ENCODE results near the gene NFS1. TPM values are rescaled to one million over a fixed set of nuclear protein-coding genes. Genes with fewer than 3 reads are reported as not detected.
"Not testable (repeated sequence)": the region's sequence is repeated elsewhere in the genome, so short reads cannot be mapped to it uniquely, and the experiment has no call there.

Gene NFS1
- total RNA-seq, 4 donors from 2014 or later = 16.8 to 40.0 (median 31.4) TPM

DNA sequence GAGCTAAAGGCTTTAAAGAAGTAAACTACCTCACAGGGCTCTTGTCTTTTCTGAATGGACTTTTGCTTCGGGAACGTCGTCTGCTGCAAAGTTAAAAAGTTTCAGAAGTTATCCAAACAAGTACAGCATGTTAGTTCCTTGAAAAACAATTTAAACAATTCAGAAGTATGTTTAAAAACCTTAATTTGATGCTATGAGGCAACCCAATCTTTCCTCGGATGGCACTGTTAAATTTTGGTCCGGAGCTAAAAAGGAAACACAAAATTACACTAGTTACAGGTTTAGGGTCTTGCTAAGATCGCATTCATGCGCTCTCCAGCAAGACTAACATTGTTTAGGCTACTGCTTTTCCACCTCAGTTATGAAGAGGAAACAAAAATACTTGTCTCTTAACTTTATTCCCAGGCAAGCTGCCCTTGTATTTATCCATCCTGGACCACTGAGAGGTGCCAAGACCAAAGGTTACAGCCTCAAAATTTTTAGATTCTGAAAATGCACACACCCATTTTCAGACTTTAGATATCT, 30.2 kb upstream of the NFS1 start:
- Histone ChIP-seq H3K9me3 (no peaks in the 10 kb centered on the region), H3K27me3 (no peaks in the 10 kb centered on the region), H3K4me3 (no peak overlapping the region), H3K4me1 (peaks cover 12 to 75% (median 12%) of the 10 kb centered on the region in 3 donors), H3K36me3 (peaks cover 7 to 100% of the 10 kb centered on the region in 2 donors), H3K27ac (no peak overlapping the region)
- ATAC-seq = no peak
- TF ChIP-seq EP300 (IDR thresholded peaks at IDR 0.05) (no peak), POLR2A (IDR thresholded peaks at IDR 0.05) (no peak), POLR2AphosphoS5 (IDR thresholded peaks at IDR 0.05) (no peak)
- TF ChIP-seq, protein P1, sequence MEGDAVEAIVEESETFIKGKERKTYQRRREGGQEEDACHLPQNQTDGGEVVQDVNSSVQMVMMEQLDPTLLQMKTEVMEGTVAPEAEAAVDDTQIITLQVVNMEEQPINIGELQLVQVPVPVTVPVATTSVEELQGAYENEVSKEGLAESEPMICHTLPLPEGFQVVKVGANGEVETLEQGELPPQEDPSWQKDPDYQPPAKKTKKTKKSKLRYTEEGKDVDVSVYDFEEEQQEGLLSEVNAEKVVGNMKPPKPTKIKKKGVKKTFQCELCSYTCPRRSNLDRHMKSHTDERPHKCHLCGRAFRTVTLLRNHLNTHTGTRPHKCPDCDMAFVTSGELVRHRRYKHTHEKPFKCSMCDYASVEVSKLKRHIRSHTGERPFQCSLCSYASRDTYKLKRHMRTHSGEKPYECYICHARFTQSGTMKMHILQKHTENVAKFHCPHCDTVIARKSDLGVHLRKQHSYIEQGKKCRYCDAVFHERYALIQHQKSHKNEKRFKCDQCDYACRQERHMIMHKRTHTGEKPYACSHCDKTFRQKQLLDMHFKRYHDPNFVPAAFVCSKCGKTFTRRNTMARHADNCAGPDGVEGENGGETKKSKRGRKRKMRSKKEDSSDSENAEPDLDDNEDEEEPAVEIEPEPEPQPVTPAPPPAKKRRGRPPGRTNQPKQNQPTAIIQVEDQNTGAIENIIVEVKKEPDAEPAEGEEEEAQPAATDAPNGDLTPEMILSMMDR (IDR thresholded peaks at IDR 0.05) = no peak
- 53 to 63% methylated on average over 7 of the region's 7 CpGs for WGBS, 2 donors (ENCODE audit: low coverage in 1 of 2)

DNA sequence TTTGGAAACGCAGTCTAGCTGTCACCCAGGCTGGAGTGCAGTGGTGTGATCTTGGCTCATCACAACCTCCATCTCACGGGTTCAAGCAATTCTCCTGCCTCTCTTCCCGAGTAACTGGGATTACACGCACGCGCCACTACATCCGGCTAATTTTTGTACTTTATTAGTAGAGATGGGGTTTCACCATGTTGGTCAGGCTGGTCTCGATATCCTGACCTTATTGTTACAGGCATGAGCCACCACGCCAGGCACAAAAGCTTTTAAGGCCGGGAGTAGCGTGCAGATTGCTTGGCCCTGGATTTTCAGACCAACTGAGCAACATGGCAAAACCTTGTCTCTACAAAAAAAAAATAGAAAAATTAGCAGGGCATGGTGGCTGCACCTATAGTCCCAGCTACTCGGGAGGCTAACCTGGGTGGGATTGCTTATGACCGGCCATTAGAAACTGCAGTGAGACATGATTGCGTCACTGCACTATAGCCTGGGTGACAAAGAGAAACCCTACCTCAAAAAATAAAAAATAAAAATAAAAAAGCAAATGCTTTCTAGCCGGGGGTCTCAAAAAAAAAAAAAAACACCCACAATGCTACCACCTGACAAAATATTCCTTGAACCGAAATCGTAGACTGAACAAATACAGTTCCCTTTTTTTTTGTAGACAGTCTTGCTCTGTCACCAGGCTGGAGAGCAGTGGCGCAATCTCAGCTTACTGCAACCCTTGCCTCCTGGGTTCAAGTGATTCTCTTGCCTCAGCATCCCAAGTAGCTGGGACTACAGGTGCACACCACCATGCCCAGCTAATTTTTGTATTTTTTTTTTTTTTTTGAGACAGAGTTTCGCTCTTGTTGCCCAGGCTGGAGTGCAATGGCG, 27.9 kb upstream of the NFS1 start:
- Histone ChIP-seq H3K9me3 (no peaks in the 10 kb centered on the region), H3K4me3 (no peak overlapping the region), H3K4me1 (peaks cover 4 to 66% (median 7%) of the 10 kb centered on the region in 3 donors), H3K27ac (no peak overlapping the region), H3K36me3 (peaks cover 0 to 98% of the 10 kb centered on the region in 2 donors), H3K27me3 (no peaks in the 10 kb centered on the region)
- ATAC-seq = no peak
- 79 to 90% methylated on average over 8 to 19 of the region's 20 CpGs for WGBS, 2 donors (ENCODE audit: low coverage in 1 of 2)
- TF ChIP-seq POLR2AphosphoS5 (IDR thresholded peaks at IDR 0.05) (no peak), EP300 (IDR thresholded peaks at IDR 0.05) (no peak), POLR2A (IDR thresholded peaks at IDR 0.05) (no peak)

DNA sequence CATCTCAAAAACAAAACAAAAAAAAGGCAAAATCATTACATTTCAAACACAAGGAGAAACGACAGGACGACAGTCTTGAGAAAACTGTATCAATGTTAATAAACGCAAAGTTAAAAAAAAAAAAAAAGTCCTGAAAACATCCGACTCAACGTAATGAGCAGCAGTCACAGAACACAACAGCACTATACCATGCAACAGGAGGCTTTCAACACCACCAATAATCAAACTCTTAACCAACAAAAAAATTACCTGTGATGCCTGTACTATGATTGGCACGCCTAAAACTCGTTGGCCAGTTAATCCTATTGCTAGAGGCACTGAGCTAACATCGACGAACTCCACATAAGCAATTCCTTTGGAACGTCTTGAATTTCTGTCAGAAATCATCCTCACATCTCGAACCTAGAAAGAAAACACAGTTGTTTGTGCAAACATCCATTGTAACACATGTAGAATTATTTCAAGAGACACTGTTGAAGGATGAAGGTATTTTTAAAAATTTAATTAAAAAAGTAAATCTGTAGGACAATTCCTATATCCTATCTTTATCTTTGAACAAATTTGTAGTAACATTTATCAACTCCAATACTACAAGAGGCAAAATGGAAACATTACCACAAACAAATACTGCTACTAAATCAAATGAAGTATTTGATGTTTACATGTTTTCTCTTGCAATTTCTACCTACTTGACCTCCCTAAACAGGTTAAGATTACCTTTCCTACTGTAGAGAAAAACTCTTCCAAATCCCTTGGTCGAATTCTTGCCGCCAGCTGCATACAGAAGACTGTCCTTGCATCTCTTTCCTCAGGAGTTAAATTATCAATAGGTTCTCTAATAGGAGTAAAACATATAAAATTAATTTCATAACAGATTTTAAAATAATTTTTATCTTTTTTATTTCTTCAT, 25.4 kb upstream of the NFS1 start:
- TF ChIP-seq EP300 (IDR thresholded peaks at IDR 0.05) (no peak), POLR2AphosphoS5 (IDR thresholded peaks at IDR 0.05) (peak; percentile 4), POLR2A (IDR thresholded peaks at IDR 0.05) (no peak)
- TF ChIP-seq, protein P1 (IDR thresholded peaks at IDR 0.05) = no peak
- Histone ChIP-seq H3K27ac (no peak overlapping the region), H3K9me3 (no peaks in the 10 kb centered on the region), H3K36me3 (peaks cover 0 to 98% of the 10 kb centered on the region in 2 donors), H3K27me3 (no peaks in the 10 kb centered on the region), H3K4me1 (peaks cover 0 to 58% (median 4%) of the 10 kb centered on the region in 3 donors), H3K4me3 (no peak overlapping the region)
- WGBS, 2 donors (ENCODE audit: low coverage in 1 of 2) = 73 to 74% methylated on average over 10 to 12 of the region's 13 CpGs
- no peak for ATAC-seq

- H3K27me3 ChIP-seq, H3K4me3 ChIP-seq, H3K27ac ChIP-seq, ATAC-seq, H3K9me3 ChIP-seq: not testable (repeated sequence)
- WGBS, 2 donors (ENCODE audit: low coverage in 1 of 2) = 84% methylated on average over 4 of the region's 12 CpGs; no CpG with 5 or more reads in 1 of the 2 donors
- Histone ChIP-seq H3K4me1 (peaks cover 0 to 58% (median 0%) of the 10 kb centered on the region in 3 donors), H3K36me3 (peaks cover 0 to 98% of the 10 kb centered on the region in 2 donors)
These were observed 24.6 kb upstream of the NFS1 start for GRCh38 chr20:35723652-35724320.

- ATAC-seq = not testable (repeated sequence)
These were observed 24.1 kb upstream of the NFS1 start for GRCh38 chr20:35723275-35723639.

DNA sequence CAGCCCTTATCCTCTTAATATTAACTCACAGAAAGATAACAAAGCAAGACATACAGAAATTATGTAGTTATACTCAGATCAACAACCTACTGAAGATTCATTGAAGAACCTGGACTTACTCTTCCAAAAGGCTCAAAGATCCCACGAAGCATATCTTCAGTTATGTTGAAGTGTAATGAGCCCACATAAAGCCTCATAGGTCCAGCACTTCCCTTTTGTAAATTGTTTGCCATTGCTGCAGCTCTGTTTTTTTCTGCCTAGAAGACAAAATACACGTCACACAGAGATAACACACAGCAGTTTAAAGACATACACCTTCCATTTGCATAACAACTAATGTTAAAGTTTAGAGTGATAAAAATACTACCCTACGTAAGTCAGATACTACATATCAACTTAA, 22.5 kb upstream of the NFS1 start:
- H3K27ac ChIP-seq = no peak overlapping the region
- no peak for TF ChIP-seq POLR2A (IDR thresholded peaks at IDR 0.05)
- TF ChIP-seq, protein P1 (IDR thresholded peaks at IDR 0.05) = no peak
- TF ChIP-seq POLR2AphosphoS5 (IDR thresholded peaks at IDR 0.05) = no peak
- TF ChIP-seq EP300 (IDR thresholded peaks at IDR 0.05) = no peak
- no peaks in the 10 kb centered on the region for H3K9me3 ChIP-seq
- peaks cover 0 to 60% (median 0%) of the 10 kb centered on the region in 3 donors for H3K4me1 ChIP-seq
- ATAC-seq = no peak
- H3K4me3 ChIP-seq = no peak overlapping the region
- H3K27me3 ChIP-seq = no peaks in the 10 kb centered on the region
- WGBS, 2 donors (ENCODE audit: low coverage in 1 of 2) = 52 to 55% methylated on average over 3 of the region's 3 CpGs
- H3K36me3 ChIP-seq = peaks cover 0 to 98% of the 10 kb centered on the region in 2 donors

More at GRCh38 chr20:35723275-35723639, 24.1 kb upstream of the NFS1 start:
- not testable (repeated sequence) for H3K27ac ChIP-seq, H3K4me3 ChIP-seq, H3K27me3 ChIP-seq, H3K9me3 ChIP-seq
- WGBS, 2 donors (ENCODE audit: low coverage in 1 of 2) = 62 to 95% methylated on average over 3 of the region's 4 CpGs
- H3K36me3 ChIP-seq = peaks cover 0 to 98% of the 10 kb centered on the region in 2 donors
- H3K4me1 ChIP-seq = peaks cover 0 to 58% (median 0%) of the 10 kb centered on the region in 3 donors
